Neural progenitor cell (in vitro differentiated cells): ENCODE results near the gene MILR1. TPM values are rescaled to one million over a fixed set of nuclear protein-coding genes. Genes with fewer than 3 reads are reported as not detected.
"Not testable (repeated sequence)": the region's sequence is repeated elsewhere in the genome, so short reads cannot be mapped to it uniquely, and the experiment has no call there.

ENCODE experiments used
- DNase-seq: peaks from one replicate; pipeline ENCODE4 v3.0.0-alpha.2; 2016; ENCODE audit warnings: low spot score
- H2AFZ ChIP-seq: fragments of 200-600 bp; sonication (generic); replicated peaks from 2 replicates; pipeline ENCODE4 v1.6.1; 2016; ENCODE audit warnings: antibody characterized with exemption
- H3F3A ChIP-seq: fragments of 200-600 bp; sonication (generic); 2 replicates; pipeline ENCODE4 v1.6.1; 2016; ENCODE audit warnings: antibody characterized with exemption, low read depth
- H3K27ac ChIP-seq: fragments of 200-600 bp; sonication (generic); 2 replicates; pipeline ENCODE4 v1.5.1; 2016; ENCODE audit warnings: mild to moderate bottlenecking
- H3K27me3 ChIP-seq: fragments of 200-600 bp; sonication (generic); 2 replicates; pipeline ENCODE4 v1.6.1; 2016; ENCODE audit warnings: mild to moderate bottlenecking, moderate library complexity
- H3K36me3 ChIP-seq: fragments of 200-600 bp; sonication (generic); 2 replicates; pipeline ENCODE4 v1.5.1; 2016
- H3K4me1 ChIP-seq: fragments of 200-600 bp; sonication (generic); 2 replicates; pipeline ENCODE4 v1.6.1; 2016; ENCODE audit warnings: mixed run types
- H3K4me2 ChIP-seq: fragments of 200-600 bp; sonication (generic); 2 replicates; pipeline ENCODE4 v1.6.1; 2016
- H3K4me3 ChIP-seq: fragments of 200-600 bp; sonication (generic); 2 replicates; pipeline ENCODE4 v1.5.1; 2016
- H3K79me2 ChIP-seq: fragments of 200-600 bp; sonication (generic); 2 replicates; pipeline ENCODE4 v1.6.1; 2016; ENCODE audit warnings: low read depth
- H3K9ac ChIP-seq: fragments of 200-600 bp; sonication (generic); 2 replicates; pipeline ENCODE4 v1.6.1; 2016
- H3K9me3 ChIP-seq: fragments of 200-600 bp; sonication (generic); 2 replicates; pipeline ENCODE4 v1.5.1; 2016; ENCODE audit warnings: low read depth
- H4K20me1 ChIP-seq: fragments of 200-600 bp; sonication (generic); 2 replicates; pipeline ENCODE4 v1.6.1; 2016; ENCODE audit warnings: low read depth
- H3K27ac Mint-ChIP-seq: 3 replicates; pipeline ENCODE4 v1.8.0; 2021; ENCODE audit warnings: mixed read lengths
- H3K27me3 Mint-ChIP-seq: 2 replicates; pipeline ENCODE4 v1.8.0; 2022; ENCODE audit warnings: low read depth, mild to moderate bottlenecking, inconsistent platforms, moderate library complexity, mixed read lengths; ENCODE audit not compliant: insufficient read depth
- H3K36me3 Mint-ChIP-seq: 3 replicates; pipeline ENCODE4 v1.8.0; 2021; ENCODE audit warnings: mixed read lengths
- H3K4me1 Mint-ChIP-seq: 3 replicates; pipeline ENCODE4 v1.8.0; 2021; ENCODE audit warnings: mixed read lengths
- H3K4me3 Mint-ChIP-seq: 3 replicates; pipeline ENCODE4 v1.8.0; 2021; ENCODE audit warnings: mild to moderate bottlenecking, moderate library complexity, mixed read lengths
- H3K9me3 Mint-ChIP-seq: 3 replicates; pipeline ENCODE4 v1.8.0; 2020; ENCODE audit warnings: mixed read lengths
- CTCF ChIP-seq: fragments of 200-600 bp; sonication (generic); IDR thresholded peaks from 2 replicates; pipeline ENCODE4 v1.5.1; 2017; ENCODE audit warnings: antibody characterized with exemption, mild to moderate bottlenecking
- EZH2 ChIP-seq: fragments of 200-600 bp; sonication (generic); IDR thresholded peaks from 2 replicates; pipeline ENCODE4 v1.6.1; 2017; ENCODE audit warnings: antibody characterized with exemption, mild to moderate bottlenecking, moderate library complexity
- EZH2phosphoT487 ChIP-seq: fragments of 200-600 bp; sonication (generic); IDR thresholded peaks from 2 replicates; pipeline ENCODE4 v1.6.1; 2017; ENCODE audit warnings: antibody characterized with exemption
- total RNA-seq: library from RNA; depleted of rRNA; stranded (reverse); fragments of >200 nt; gene quantifications from 2 replicates; pipeline ENCODE4 v1.2.3, GENCODE V29; 2015; ENCODE audit warnings: low replicate concordance

MILR1 gene
- total RNA-seq, 1 donor from 2014 or later = not detected

- no peak for DNase-seq
- no peaks in the 10 kb centered on the region for H3F3A ChIP-seq
- no peak overlapping the region for H3K9ac ChIP-seq
- H3K27ac Mint-ChIP-seq = no peak overlapping the region
- H4K20me1 ChIP-seq = no peaks in the 10 kb centered on the region
- H3K4me1 Mint-ChIP-seq = no peaks in the 10 kb centered on the region
- peaks cover 5% of the 10 kb centered on the region for H3K27me3 Mint-ChIP-seq
- no peak overlapping the region for H3K4me2 ChIP-seq
- no peaks in the 10 kb centered on the region for H3K4me1 ChIP-seq
- TF ChIP-seq EZH2 (no peak), CTCF (no peak), EZH2phosphoT487 (no peak)
- no peak overlapping the region for H3K4me3 ChIP-seq
- no peaks in the 10 kb centered on the region for H3K36me3 ChIP-seq
- no peak overlapping the region for H3K4me3 Mint-ChIP-seq
- no peaks in the 10 kb centered on the region for H3K36me3 Mint-ChIP-seq
- no peaks in the 10 kb centered on the region for H3K27me3 ChIP-seq
- no peaks in the 10 kb centered on the region for H3K9me3 Mint-ChIP-seq
- H3K9me3 ChIP-seq = no peaks in the 10 kb centered on the region
- no peaks in the 10 kb centered on the region for H3K79me2 ChIP-seq
- H3K27ac ChIP-seq = no peak overlapping the region
- no peak overlapping the region for H2AFZ ChIP-seq
Observed at GRCh38 chr17:64457156-64457555, 8.2 kb downstream of the MILR1 start.

GRCh38 chr17:64458756-64459155 is 9.8 kb downstream of the MILR1 start:
- no peak for DNase-seq
- Mint-ChIP-seq H3K9me3 (no peaks in the 10 kb centered on the region), H3K27ac (no peak overlapping the region), H3K27me3 (peaks cover 3% of the 10 kb centered on the region), H3K4me3 (no peak overlapping the region), H3K4me1 (no peaks in the 10 kb centered on the region), H3K36me3 (no peaks in the 10 kb centered on the region)
- no peak overlapping the region for H3K4me3 ChIP-seq
- H3K4me2 ChIP-seq = no peak overlapping the region
- no peak overlapping the region for H2AFZ ChIP-seq
- no peaks in the 10 kb centered on the region for H3K27me3 ChIP-seq
- H3K9ac ChIP-seq = no peak overlapping the region
- H3K36me3 ChIP-seq = no peaks in the 10 kb centered on the region
- no peaks in the 10 kb centered on the region for H3K79me2 ChIP-seq
- H3K4me1 ChIP-seq = no peaks in the 10 kb centered on the region
- H3K9me3 ChIP-seq = no peaks in the 10 kb centered on the region
- H4K20me1 ChIP-seq = no peaks in the 10 kb centered on the region
- no peaks in the 10 kb centered on the region for H3F3A ChIP-seq
- TF ChIP-seq EZH2 = no peak
- no peak for TF ChIP-seq CTCF
- no peak for TF ChIP-seq EZH2phosphoT487
- no peak overlapping the region for H3K27ac ChIP-seq

GRCh38 chr17:64459284-64459747 is 10.4 kb downstream of the MILR1 start:
- TF ChIP-seq EZH2phosphoT487 (no peak), CTCF (no peak), EZH2 (no peak)
- DNase-seq = no peak
- Mint-ChIP-seq H3K4me3 (no peak overlapping the region), H3K9me3 (no peaks in the 10 kb centered on the region), H3K27ac (no peak overlapping the region), H3K36me3 (no peaks in the 10 kb centered on the region), H3K27me3 (peaks cover 3% of the 10 kb centered on the region), H3K4me1 (no peaks in the 10 kb centered on the region)
- Histone ChIP-seq H3K4me2 (no peak overlapping the region), H3K9me3 (no peaks in the 10 kb centered on the region), H3K4me3 (no peak overlapping the region), H3K27ac (no peak overlapping the region), H3K9ac (no peak overlapping the region), H2AFZ (no peak overlapping the region), H3K79me2 (no peaks in the 10 kb centered on the region), H3K27me3 (no peaks in the 10 kb centered on the region), H3K4me1 (no peaks in the 10 kb centered on the region), H4K20me1 (no peaks in the 10 kb centered on the region), H3K36me3 (no peaks in the 10 kb centered on the region), H3F3A (no peaks in the 10 kb centered on the region)

- not testable (repeated sequence) for H3K36me3 ChIP-seq, H3K9ac ChIP-seq, H3K27me3 ChIP-seq, H4K20me1 ChIP-seq, H3K27ac Mint-ChIP-seq, H3K4me1 ChIP-seq, H3K27me3 Mint-ChIP-seq, H2AFZ ChIP-seq, H3K9me3 ChIP-seq, H3K4me2 ChIP-seq, H3K79me2 ChIP-seq, DNase-seq, H3K4me3 ChIP-seq, H3K4me3 Mint-ChIP-seq, H3F3A ChIP-seq, H3K36me3 Mint-ChIP-seq, H3K9me3 Mint-ChIP-seq, H3K4me1 Mint-ChIP-seq, H3K27ac ChIP-seq
Observed at GRCh38 chr17:64459818-64460217, 10.9 kb downstream of the MILR1 start.
